GM10248 (cell line): ENCODE data around the gene ECEL1.

Experiments used
- CTCF ChIA-PET: fragments of 300-600 bp; sonication (Branson Sonifier 250); formaldehyde crosslinking; extraction: SDS; loops from one replicate; lab custom pipeline; 2021; ENCODE audit warnings: antibody characterized with exemption; lab: Yijun Ruan, JAX
- POLR2A ChIA-PET: fragments of 350-650 bp; sonication (Branson Sonifier 250); formaldehyde crosslinking; extraction: SDS; loops from one replicate; lab custom pipeline; 2020; ENCODE audit warnings: antibody characterized with exemption; lab: Yijun Ruan, JAX
- DNase-seq: peaks from one replicate; pipeline ENCODE4 v3.0.0; 2012; ENCODE audit errors: extremely low spot score
- CTCF ChIP-seq: IDR thresholded peaks from 2 replicates; pipeline ENCODE4 v1.5.1; 2012; ENCODE audit warnings: mild to moderate bottlenecking, low read depth; ENCODE audit errors: extremely low read depth, missing control alignments, control extremely low read depth

The ECEL1 gene

GRCh38 chr2:232521959-232522622, 34.5 kb upstream of the ECEL1 start:
- TF ChIP-seq CTCF: peak; percentile 68
- DNase-seq: peak; percentile 88
- CTCF ChIA-PET: interaction anchor here (0.6 to 2.7 kb wide), 10 partner anchors 9 to 76 kb away, joined by 3 to 10 read pairs (median 4); no protein-coding TSS in a partner anchor
- POLR2A ChIA-PET: no interaction called here

- TF ChIP-seq CTCF: no peak
- CTCF ChIA-PET: interaction anchor here (0.9 to 2.7 kb wide), 9 partner anchors 10 to 76 kb away, joined by 3 to 10 read pairs (median 4); no protein-coding TSS in a partner anchor
- no peak for DNase-seq
- POLR2A ChIA-PET: no interaction called here
Observed at GRCh38 chr2:232521098-232521497, 33.5 kb upstream of the ECEL1 start.

- ChIA-PET POLR2A (no interaction called here), CTCF (interaction anchor here (0.9 to 2.7 kb wide), 8 partner anchors 9 to 76 kb away, joined by 3 to 10 read pairs (median 4); no protein-coding TSS in a partner anchor)
- no peak for DNase-seq
- no peak for TF ChIP-seq CTCF
Observed at GRCh38 chr2:232520489-232520888, 32.9 kb upstream of the ECEL1 start.

GRCh38 chr2:232519581-232520438, 32.2 kb upstream of the ECEL1 start, which contains the start of gene PRSS56:
Gene PRSS56, plus strand, starts transcription at chr2:232520388. Its CDS starts 211 bp downstream, at chr2:232520599.
- ChIA-PET POLR2A (no interaction called here), CTCF (interaction anchor here (1.0 to 2.7 kb wide), 7 partner anchors 8 to 80 kb away, joined by 3 to 10 read pairs (median 3); no protein-coding TSS in a partner anchor)
- no peak for TF ChIP-seq CTCF
- no peak for DNase-seq

- no peak for DNase-seq
- POLR2A ChIA-PET: no interaction called here
- TF ChIP-seq CTCF: no peak
- CTCF ChIA-PET: interaction anchor here (1.0 kb wide), 2 partner anchors 72 to 79 kb away, joined by 3 read pairs; no protein-coding TSS in a partner anchor
Observed at GRCh38 chr2:232518844-232519243, 31.2 kb upstream of the ECEL1 start.

GRCh38 chr2:232516551-232516950, 28.9 kb upstream of the ECEL1 start:
- ChIA-PET CTCF (no interaction called here), POLR2A (no interaction called here)
- no peak for TF ChIP-seq CTCF
- no peak for DNase-seq
